Raji (cell line): Measurements from ENCODE around the gene SSPN.

Experiments
- POLR2A ChIP-seq: IDR thresholded peaks from 2 replicates; pipeline ENCODE4 v1.6.1; 2011; ENCODE audit warnings: low read depth, low read length, control low read depth; ENCODE audit not compliant: insufficient read depth

Gene SSPN

DNA sequence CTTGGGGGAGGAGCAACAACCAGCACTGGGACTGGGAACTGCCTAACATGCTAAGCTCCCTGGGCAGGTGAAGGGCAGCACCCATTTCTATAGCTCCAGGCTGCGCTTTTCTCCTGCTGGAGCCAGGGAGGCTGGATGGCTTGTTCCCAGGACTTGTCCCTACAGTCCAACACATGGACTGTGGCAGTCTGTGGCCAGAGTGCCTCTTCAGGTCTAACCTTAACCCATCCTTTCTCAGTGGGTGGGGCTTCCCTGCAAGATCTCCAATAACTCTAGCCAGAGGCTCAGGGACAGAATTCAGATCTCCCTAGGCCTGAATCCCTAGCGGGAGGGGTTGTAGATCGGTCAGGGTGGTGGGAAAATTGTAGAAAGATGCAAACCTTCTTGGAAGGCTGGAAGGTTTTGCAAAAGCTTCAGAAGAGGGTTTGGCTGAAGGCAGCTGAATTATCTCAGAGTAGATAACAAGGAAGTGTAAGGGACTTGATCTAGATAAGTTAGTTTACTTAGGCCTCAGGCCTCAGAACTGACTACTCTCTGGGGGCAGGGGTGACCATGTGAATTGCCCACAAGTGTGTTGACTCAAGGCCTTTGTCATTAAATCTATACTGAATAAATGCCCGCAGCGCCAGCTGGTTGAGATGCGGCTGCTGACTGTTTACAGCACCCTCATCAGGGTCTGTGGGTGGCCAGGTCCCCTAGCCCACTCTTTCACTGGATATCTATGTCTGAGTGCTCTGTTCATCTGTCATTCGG lies 60.7 kb downstream of the SSPN start:
- TF ChIP-seq POLR2A, result no peak

DNA sequence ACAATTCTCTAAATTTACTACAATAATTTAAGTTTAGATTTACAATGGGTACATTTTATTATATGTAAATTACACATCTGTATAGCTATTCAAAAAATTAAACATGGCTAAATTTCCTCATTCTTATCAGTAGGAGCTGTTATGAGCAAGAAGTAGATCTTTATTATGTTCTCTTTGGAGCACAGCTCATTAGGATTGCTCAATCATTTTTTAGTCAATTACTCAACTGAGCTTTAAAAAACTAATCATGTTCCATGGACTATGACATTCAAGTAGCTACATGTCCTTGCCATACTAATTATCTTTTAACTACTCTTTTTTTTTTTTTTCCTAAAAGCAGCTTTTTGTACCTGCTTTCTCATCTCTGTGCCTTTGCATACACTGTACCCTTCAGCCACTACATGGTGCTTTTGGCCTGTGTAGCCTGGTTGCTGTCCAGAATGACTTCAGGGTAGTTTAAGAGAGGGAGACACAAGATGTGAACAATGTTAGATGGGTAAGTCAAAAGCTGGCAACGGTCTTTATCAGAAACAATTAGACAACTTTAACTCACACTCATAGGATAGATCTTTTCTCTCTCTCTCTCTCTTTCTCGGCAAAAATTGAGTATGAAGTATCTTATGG lies 69.0 kb downstream of the SSPN start:
- TF ChIP-seq POLR2A, result no peak

DNA sequence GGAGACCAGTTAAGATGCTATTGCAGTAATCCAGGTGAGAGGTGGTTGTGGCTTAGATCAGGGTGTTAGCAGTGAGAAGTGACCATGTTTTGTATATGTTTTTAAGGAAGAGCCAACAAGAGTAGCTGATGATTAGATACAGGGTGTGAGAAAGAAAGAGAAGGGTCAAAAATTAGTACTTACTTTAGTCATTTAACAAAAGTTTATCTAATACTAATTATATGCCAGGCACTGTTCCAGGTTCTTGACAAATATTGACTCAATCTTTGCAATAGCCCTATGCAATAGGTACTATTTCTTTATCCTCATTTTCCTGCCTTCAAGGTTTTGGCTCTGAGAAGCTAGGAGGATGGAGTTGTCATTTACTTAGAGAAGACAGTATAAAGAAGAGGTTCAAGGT lies 70.2 kb downstream of the SSPN start:
- no peak for TF ChIP-seq POLR2A

DNA sequence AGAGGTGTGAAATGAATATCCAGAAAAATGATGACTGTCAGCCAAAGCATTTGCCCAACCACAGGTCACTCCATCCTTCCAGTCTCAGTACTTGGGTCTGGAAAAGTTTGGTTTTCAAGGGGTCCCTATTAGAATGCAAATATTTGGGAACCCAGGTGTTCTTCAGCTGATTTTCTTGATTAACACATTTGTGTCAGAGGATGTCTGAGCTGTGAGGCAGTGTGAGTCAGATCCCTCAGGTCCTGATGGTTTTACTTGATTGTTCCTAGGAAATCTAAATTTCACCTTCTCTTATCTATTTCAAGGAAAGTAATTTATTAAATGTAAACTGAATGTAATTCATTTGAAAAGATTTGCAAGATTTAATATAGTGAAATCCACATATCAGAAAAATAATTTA lies 71.5 kb downstream of the SSPN start:
- TF ChIP-seq POLR2A, result no peak

DNA sequence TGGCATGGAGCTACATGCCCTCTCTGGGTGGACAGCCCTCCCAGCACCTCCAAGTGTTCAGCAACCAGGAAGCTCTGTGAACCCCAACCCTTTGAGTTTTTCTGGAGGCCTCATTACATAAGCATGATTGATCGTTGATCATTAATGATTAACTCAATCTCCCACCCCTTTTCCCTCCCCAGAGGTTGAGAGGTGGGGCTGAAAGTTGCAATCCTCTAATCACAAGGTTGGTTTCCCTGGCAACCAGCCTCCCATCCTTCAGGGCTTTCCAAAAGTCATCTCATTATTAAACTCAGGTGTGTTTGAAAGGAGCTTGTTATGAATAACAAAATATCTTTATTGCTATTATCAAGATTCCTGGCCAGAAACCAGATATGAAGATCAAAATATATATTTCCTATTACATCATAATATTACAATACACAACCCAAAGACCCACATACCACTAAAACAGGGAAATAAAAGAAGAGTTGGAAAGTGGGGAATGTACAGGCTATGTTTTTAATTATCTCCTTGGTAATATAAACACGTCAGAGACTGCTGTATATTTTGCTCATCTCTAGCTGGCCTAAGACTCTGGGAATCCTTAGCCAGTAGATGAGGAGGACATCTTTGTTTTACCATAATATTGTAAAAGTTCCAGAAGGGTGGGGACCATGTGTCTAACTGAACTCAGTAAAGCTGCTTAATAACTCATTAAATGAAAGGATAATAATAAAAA lies 73.6 kb downstream of the SSPN start:
- no peak for TF ChIP-seq POLR2A

DNA sequence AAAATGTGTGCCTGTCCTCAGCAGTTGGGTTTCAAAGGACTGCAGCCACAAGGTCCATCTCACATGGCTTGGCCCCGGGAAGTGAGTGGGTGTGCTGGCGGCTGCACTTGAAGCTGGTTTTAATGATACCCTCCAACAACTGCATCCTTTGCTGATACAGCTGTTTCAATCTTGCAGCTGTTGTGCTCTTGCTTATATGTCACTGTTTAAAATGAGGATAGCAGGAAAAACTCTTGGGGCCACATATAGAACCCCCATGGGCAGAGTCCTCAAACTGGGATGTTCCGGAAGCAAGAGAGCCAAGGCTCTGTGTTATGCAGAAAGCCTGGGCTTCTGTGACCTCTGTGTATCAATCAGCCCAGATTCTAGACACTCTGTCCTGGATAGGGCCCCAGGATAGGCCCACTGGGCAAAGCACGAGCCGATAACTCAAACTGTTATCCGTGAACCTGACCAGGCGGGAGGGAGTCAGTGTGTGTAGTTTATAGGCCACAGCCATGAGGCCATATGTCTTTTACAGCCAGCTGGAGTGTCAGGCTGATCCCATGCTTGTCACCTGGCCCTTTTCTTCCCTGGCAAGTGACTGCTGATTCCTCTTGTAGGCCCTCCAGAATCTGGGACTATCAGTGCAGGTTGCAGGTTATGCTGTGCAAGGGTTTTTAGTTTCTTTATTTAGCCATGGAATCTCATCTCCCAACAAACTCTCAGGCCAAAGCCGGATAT lies 74.3 kb downstream of the SSPN start:
- no peak for TF ChIP-seq POLR2A

DNA sequence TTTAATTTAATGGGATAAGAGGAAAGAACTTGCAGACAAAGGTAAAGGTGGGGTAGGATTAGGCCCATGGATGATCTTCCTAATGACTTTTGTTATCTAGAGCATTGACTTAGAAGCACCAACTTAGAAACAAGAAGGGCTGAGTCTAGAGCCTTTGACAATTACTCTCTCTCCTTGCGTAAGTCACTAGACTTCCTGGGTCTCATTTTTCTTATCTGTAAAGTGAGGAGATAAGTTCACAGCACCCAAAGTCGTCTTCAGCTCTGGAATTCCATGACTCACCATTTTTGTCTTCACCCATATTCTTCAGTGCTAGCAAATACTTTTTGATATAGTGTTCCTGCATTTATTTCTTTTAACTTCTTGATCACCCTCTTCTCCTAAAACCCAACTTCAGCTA lies 75.7 kb downstream of the SSPN start:
- no peak for TF ChIP-seq POLR2A

DNA sequence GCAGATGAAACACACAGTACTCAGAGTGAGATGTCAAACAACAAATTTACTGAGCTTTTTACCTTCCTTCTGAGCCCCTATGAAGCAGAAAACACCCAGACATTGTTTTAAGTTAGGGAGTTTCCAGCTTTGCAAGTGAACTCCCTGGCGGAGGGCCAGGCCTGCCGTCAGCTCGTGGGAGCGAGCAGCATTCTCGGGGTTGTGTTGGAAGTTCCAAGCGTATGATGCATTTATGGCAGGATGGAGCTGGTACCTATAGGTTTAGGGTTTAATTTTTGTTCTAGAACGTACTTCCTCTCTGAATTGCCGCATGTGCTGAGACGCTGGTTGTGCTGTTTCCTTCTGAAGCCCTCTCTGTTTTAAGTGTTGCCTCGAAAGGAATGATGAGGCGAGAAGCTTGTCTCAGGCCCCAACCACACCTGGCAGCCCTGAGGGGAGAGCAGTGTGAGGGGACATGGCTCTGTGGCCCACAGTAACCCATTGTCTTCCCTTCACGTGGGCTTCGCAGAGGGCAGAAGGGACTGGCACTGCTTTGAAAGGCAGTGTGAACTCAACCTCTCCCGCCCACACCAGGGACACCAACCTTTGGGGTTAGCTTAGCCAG lies 76.6 kb downstream of the SSPN start:
- TF ChIP-seq POLR2A, result no peak

DNA sequence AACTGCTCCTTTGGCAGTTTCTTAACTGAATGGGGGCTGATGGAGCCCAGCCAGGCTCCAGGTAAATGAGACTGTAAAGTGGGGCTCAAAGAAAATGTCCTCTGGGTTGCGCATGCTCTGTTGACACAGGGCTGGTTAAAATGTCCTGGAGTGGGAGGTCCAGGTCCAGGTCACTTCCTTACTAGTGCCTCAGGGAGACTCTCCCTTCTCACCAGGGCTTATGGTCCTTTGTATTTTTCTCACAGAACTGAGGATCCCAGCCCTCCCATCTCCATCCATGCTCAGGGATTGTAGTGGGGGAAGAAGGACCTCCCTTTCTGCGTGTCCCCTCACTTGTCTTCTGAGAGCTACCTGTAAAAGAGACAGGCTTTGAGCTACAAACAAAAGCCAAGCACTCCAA lies 77.5 kb downstream of the SSPN start:
- TF ChIP-seq POLR2A, result no peak

DNA sequence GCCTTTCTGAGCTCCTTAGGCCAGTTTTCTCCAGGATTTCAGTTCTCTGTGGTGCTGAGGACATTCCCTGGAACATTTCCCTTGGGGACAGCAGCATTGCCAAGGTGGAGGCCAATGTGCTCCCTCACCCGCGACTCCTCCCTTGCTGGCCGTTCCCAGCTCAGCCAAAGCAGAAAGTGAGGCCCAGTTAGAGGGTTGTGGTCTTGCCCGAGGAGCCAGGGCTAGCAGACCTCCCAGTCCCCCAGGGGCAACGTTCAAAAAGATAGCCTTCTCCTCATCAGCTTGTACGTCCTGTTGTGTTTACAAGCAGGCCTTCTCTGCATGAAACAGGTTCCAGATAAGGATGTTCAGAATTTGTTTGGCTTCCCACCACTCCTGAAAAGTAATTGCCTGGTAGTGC lies 78.4 kb downstream of the SSPN start:
- no peak for TF ChIP-seq POLR2A

DNA sequence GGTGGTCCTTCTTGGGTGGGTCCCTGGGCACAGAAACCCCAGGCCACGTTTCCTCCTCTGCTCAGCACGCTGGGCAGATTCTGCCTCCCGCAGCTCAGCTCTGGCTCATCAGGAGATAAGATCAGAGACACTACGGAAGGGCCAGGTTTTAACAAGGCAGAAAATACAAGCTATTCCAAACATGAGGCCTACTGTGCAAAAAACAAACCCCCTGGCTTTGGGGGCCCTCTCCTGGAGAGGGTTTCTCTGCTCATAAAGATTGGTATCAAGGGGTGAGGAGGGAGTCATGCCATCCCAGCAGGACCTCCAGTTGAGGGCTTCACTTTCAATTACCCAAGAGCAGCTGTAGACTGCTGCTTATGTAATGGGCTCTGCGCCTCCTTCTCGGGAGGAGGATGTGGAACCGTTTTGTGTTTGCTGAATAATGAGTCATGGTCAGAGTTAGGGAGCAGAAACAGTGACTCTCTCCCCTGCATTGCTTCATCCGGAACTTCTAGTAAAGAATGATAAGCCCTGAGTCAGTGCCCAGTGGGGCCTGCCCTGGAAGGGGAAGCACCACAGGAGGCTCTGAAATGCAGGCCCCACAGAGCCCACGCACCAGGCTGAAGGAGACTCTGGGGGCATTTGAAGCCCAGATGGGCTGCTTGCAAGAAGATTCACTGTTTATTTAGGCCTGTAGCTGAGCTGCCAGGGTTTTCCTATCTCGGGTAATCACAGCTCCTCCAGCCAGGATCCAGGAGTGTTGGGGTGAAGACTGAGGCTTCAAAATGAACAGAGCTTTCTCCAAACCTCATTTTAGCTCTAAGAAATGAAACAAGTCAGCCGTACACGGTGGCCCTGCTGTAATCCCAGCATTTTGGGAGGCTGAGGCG lies 79.3 kb downstream of the SSPN start:
- no peak for TF ChIP-seq POLR2A

DNA sequence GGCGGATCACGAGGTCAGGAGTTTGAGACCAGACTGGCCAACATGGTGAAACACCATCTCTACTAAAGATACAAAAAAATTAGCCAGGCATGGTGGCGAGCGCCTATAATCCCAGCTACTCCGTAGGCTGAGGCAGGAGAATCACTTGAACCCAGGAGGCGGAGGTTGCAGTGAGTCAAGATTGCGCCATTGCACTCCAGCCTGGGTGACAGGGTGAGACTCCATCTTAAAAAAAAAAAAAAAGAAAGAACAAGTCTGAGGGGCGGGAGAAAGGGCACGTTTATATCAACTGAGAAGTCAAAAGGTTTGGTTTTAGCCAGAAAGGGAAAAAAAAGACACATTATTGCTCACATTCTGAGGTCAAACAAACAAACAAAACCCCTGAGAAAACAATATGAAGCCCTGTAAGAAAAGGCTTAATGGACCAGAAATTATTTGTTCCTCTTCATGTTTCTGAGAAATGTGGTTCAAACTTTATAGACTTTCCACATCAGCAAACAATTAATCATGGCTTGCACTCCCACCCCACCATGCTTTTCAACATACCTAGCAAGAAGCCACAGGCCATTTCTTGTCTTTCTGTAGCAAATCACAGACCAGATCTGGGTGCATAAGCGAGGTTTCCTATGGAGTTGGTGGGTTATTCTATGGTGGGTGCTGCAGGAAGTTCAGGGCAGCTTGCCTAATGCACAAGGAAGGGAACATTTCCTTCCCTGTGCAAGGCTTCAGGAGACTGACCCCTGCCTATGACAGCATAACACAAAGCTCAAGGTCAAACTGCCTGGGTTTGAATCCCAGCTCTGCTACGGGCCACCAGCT lies 80.1 kb downstream of the SSPN start:
- TF ChIP-seq POLR2A, result no peak

DNA sequence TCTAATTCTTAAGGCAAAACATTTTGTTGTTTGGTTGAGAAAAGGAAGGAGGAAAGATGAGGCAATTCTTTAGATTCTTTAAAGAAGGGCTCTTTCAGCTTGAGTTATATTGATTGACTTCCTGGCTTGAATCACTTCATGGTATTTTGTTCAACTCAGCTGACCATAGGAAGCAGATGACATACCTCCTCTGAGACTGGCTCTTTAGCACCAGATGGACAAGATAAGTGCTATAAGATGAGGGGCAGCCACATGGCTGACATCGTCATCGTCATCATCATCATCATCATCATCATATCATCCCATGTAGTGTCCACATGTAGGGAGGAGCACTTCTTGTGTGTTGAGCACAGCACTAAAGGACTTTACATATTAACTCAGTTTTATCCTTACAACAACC lies 81.3 kb downstream of the SSPN start:
- TF ChIP-seq POLR2A, result no peak
